KOPT-K1 (cell line): Measurements from ENCODE around the gene OPRPN.

Source experiments
- H3K27ac ChIP-seq: fragments of 200-600 bp; sonication (generic); 2 replicates; pipeline ENCODE4 v1.5.1; 2016; ENCODE audit warnings: antibody characterized with exemption, mild to moderate bottlenecking, low read depth, low read length; ENCODE audit not compliant: poor library complexity, severe bottlenecking
- H3K36me3 ChIP-seq: fragments of 200-600 bp; sonication (generic); 2 replicates; pipeline ENCODE4 v1.5.1; 2017; ENCODE audit warnings: antibody characterized with exemption, mild to moderate bottlenecking, low read length, moderate library complexity; ENCODE audit not compliant: insufficient read depth
- H3K9me3 ChIP-seq: fragments of 200-600 bp; sonication (generic); 2 replicates; pipeline ENCODE4 v1.5.1; 2017; ENCODE audit warnings: antibody characterized with exemption, low read length, mild to moderate bottlenecking; ENCODE audit not compliant: insufficient read depth, poor library complexity, severe bottlenecking

OPRPN gene

DNA sequence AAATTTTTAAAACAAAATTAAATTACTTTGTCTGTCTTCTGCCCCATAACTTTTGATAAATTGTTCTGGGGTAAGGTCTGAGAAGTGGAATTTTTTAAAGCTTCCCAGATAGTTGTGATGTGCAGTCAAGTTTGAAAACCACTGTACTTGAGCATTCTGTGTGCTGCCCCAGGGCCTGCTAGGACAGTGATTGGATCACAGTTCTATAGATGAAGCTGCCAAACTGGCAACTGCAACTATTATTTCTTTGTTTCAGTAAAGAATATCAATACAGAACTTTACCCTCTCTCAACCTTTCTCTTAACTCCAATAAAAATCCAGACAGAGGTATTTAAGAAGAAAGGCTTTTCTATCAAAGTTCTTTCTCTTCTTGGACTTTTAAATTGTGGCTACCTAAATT, at the start of gene OPRPN:
Gene OPRPN (plus strand): TSS at position 361 of the 400 bp plus-strand sequence. CDS start 1,346 bp downstream, outside the sequence.
- H3K27ac ChIP-seq: no peak within 1 kb of the TSS
- H3K9me3 ChIP-seq: no peaks in the 10 kb centered on the region
- H3K36me3 ChIP-seq: no peaks in the 10 kb centered on the region

DNA sequence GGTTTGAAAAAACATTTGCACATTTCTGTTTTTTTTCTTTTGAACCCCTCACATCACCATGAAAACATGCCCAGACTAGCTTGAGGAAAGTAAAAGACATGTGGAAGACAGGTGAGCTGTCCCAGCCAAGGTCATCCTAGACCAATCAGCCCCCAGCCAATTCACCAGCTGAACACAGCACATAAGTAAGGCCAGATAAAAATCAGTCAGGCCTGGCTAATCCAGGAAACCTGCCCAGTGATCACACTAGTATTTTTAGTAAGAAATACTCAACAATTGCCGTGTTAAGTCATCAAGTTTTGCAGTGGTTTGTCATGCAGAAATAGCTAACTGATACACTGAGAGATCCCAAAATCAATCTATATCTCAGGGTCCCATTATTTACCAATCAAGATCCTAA, 41.6 kb upstream of the OPRPN start:
- H3K27ac ChIP-seq: no peak overlapping the region
- no peaks in the 10 kb centered on the region for H3K36me3 ChIP-seq
- H3K9me3 ChIP-seq: no peaks in the 10 kb centered on the region

DNA sequence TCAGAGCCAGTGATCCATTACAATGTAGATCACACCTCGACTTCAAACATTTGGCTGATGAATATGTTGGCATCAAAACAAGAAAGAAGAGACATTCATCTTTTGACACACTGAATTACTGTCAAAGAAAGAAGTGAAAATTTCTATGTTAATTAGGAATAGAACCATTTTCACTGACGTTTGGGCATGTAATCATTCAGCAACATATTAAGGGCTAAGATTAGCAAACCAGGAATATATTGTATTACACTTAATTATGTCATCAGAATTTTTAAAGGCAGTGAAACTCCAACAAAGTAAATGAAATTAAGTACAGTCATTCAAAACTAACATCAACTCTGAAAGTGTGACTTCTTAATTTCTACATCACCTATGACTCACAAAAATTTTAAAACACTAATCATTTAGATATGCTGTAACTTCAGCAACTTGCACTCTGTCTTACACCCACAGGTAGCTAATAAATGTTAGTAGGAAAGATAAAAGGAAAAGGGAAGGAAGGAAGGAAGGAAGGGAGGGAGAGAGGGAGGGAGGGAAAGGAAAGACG, 38.6 kb upstream of the OPRPN start:
- H3K36me3 ChIP-seq: no peaks in the 10 kb centered on the region
- H3K9me3 ChIP-seq: no peaks in the 10 kb centered on the region
- H3K27ac ChIP-seq: no peak overlapping the region

DNA sequence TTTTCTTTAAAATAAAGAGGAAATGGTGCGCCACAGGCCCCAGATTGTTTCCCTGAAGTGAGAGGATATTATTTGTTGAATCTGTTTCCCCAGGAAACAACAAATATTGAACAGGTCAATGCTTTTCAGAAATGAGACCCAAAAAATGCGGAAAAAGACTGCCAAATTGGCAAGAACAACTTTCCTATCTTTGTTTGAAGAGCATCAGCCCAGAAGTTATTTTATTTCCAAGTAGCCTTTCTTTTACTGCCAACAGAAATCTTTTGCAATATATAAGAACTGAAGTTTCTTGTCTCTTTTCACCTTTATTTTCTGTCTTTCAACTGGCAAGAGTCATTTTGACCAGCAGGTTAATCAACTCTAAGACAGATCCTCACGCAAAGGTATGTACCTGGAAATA, 37.3 kb upstream of the OPRPN start, which contains the start of gene SMR3A:
Gene SMR3A (plus strand): TSS at position 301 of the 400 bp plus-strand sequence. CDS start 1,356 bp downstream, outside the sequence.
- Histone ChIP-seq H3K27ac (no peak within 1 kb of the TSS), H3K9me3 (no peaks in the 10 kb centered on the region), H3K36me3 (no peaks in the 10 kb centered on the region)

DNA sequence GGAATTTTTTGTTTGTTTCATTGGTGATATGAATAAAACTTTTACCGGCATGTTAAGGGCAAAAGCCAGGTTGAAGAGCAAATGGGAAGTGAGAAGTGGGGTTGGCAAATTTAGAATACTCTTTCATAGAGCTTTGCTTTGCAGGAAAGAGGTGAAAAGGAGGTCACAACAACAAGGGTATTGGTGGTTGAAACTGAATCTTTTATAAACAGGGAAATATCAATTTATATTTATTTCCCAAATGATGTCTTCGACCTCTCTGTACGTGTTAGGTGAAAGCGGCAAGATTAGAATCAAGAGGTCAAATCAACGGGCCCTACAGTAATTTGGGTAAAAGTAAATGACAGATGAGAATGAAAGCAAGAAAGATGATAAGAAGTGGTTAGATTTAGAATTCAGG, 33.7 kb upstream of the OPRPN start:
- no peak overlapping the region for H3K27ac ChIP-seq
- no peaks in the 10 kb centered on the region for H3K36me3 ChIP-seq
- no peaks in the 10 kb centered on the region for H3K9me3 ChIP-seq

DNA sequence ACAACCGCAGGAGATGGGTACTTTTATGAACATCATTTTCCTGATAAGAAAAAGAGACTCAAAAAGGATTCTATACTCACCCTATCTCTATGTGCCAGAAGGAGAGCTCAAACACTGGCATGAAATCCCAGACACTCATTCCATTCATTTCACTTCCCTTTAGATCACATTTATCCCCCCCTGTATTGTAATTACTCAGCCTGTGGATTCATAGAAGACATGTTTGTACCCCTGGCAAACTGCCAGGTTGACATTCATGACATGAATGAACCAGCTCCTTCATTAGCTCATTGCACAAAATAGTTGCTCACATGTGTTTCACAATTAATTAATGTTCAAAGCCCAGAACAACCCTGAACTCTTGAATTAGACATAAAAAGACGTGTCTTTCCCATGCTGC, 32.3 kb upstream of the OPRPN start:
- Histone ChIP-seq H3K27ac (no peak overlapping the region), H3K36me3 (no peaks in the 10 kb centered on the region), H3K9me3 (no peaks in the 10 kb centered on the region)

DNA sequence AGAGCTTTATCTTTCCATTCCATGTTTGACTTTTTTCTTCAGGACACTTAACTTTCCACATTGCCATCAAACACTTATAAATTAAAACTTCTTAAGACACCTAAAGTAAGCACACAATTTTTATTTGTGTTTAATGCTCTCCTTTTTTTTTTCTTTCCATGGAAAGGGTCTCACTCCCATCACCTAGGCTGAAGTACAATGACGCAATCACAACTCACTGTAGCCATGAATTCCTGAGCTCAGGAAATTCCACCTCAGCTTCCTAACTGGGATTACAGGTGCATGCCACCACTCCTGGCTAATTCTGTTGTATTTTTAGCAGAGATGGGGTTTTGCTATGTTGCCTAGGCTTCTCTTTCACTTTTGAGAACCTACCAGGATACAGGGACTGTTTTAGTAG, 29.9 kb upstream of the OPRPN start:
- no peak overlapping the region for H3K27ac ChIP-seq
- no peaks in the 10 kb centered on the region for H3K36me3 ChIP-seq
- no peaks in the 10 kb centered on the region for H3K9me3 ChIP-seq

DNA sequence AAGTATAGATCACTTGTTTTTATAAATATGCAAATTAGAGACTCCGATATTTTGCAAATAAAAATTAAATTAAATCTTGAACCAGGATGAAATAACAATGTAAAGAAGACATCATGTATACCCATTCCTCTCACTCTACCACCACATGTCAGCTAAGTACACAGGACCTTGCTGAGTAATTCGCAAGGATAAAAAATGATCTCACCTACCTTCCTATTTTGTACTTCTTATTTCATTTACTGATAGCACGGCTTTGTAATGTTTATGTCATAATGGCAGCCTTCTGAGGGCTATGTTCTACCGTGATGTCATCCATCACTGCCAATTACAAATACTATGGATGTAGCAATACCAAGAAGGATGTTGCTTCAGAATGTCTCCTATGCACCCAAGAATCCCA, 25.8 kb upstream of the OPRPN start:
- H3K27ac ChIP-seq: no peak overlapping the region
- no peaks in the 10 kb centered on the region for H3K9me3 ChIP-seq
- H3K36me3 ChIP-seq: no peaks in the 10 kb centered on the region

DNA sequence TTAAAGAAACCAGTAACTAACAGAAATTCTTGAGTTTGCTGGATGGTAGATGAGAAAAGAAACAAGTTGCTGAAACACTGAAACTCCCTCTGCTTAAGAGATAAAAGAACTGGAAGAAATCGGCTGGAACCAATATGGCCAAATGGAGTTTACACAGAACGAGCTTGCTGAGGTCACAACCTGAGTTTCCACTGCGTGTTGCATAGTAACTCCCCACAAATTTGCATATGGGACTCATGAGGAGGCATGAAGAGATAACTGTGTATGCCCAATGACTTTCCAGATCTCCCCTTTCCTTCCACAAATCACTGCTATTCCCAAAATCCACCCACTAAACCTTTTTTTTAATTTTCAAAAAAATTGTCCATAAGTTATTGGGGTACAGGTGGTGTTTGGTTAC, 25.0 kb upstream of the OPRPN start:
- Histone ChIP-seq H3K27ac (no peak overlapping the region), H3K9me3 (no peaks in the 10 kb centered on the region), H3K36me3 (no peaks in the 10 kb centered on the region)

- H3K36me3 ChIP-seq: no peaks in the 10 kb centered on the region
- no peak overlapping the region for H3K27ac ChIP-seq
- H3K9me3 ChIP-seq: no peaks in the 10 kb centered on the region
Measured at GRCh38 chr4:70380578-70380977, 17.2 kb upstream of the OPRPN start.

DNA sequence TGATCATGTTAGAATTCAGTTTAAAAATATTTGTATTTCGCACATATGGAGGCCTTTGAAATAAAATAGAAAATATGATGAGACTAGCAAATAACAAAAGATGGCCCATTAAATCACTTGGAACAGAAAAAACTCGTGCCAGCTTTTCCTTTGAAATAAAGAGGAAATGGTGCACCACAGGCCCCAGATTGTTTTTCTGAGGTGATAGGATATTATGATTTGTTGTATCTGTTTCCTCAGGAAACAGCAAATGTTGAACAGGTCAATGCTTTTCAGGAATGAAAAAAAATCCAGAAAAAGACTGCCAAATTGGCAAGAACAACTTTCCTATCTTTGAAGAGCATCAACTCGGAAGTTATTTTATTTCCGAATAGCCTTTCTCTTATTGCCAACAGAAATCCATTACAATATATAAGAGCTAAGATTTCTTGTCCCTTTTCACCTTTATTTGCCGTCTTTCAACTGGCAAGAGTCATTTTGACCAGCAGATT, 15.0 kb upstream of the OPRPN start, which contains the start of gene SMR3B:
Gene SMR3B (plus strand): TSS at position 441 of the 491 bp plus-strand sequence. CDS start 1,380 bp downstream, outside the sequence.
- Histone ChIP-seq H3K36me3 (no peaks in the 10 kb centered on the region), H3K9me3 (no peaks in the 10 kb centered on the region), H3K27ac (no peak within 1 kb of the TSS)

GRCh38 chr4:70392057-70392776, 5.5 kb upstream of the OPRPN start:
- no peak overlapping the region for H3K27ac ChIP-seq
- H3K36me3 ChIP-seq: no peaks in the 10 kb centered on the region
- no peaks in the 10 kb centered on the region for H3K9me3 ChIP-seq

DNA sequence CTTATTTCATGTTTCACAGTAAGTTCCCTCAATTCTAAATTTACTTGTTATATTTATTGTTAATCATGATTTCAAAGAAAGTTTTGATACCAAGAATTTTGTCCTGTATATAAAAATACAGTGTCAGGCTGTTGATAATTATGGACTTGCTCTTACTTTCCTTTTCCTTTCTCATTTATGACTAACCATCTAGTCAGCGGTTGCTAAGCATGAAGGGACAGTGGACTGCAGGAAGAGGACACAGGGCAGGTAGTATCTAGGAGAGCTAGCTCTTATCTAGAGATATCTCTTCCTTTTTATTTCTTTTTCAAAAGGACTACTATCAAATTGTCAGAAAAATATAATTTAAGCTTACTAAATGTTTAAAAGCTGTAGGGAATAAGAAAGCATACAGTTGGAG, 1.6 kb downstream of the OPRPN start:
- Histone ChIP-seq H3K36me3 (no peaks in the 10 kb centered on the region), H3K9me3 (no peaks in the 10 kb centered on the region), H3K27ac (no peak overlapping the region)

DNA sequence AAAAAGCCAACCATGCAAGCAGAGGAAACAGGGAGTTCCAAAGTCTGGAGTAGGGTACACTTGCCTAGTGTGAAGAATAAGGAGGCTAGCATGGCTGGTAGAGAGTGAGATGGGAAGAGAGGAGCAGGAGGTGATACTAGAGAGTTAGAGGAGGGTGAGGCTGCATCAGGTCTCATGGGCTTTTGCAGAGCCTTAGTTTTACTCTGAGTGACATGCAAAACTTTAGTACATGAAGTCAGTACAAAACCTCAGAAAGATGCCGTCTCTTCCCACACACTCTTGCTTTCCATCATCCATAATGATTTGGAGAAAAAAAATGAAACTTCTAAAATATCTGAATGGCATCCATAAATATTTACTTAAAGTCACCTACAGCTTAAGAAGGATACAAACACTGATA, 5.0 kb downstream of the OPRPN start:
- no peaks in the 10 kb centered on the region for H3K9me3 ChIP-seq
- H3K27ac ChIP-seq: no peak overlapping the region
- H3K36me3 ChIP-seq: no peaks in the 10 kb centered on the region

DNA sequence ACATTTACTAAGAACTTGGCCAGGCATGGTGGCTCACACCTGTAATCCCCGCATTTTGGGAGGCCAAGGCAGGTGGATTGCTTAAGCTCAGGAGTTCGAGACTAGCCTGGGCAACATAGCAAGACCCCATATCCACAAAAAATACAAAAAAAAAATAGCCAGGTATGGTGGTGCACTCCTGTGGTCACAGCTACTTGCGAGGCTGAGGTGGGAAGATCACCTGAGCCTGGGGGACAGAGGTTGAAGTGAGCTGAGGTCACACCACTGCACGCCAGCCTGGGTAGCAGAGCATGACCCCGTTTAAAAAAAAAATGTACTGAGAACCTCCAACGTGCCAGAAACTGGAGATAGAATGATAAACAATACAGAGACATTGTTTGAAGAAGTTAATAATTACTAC, 8.0 kb downstream of the OPRPN start:
- Histone ChIP-seq H3K36me3 (no peaks in the 10 kb centered on the region), H3K27ac (no peak overlapping the region), H3K9me3 (no peaks in the 10 kb centered on the region)

- no peak overlapping the region for H3K27ac ChIP-seq
- H3K9me3 ChIP-seq: no peaks in the 10 kb centered on the region
- H3K36me3 ChIP-seq: no peaks in the 10 kb centered on the region
Measured at GRCh38 chr4:70425306-70425705, 27.6 kb downstream of the OPRPN start.
